Measurements from ENCODE around the gene ARMC6.

The ARMC6 gene

DNA sequence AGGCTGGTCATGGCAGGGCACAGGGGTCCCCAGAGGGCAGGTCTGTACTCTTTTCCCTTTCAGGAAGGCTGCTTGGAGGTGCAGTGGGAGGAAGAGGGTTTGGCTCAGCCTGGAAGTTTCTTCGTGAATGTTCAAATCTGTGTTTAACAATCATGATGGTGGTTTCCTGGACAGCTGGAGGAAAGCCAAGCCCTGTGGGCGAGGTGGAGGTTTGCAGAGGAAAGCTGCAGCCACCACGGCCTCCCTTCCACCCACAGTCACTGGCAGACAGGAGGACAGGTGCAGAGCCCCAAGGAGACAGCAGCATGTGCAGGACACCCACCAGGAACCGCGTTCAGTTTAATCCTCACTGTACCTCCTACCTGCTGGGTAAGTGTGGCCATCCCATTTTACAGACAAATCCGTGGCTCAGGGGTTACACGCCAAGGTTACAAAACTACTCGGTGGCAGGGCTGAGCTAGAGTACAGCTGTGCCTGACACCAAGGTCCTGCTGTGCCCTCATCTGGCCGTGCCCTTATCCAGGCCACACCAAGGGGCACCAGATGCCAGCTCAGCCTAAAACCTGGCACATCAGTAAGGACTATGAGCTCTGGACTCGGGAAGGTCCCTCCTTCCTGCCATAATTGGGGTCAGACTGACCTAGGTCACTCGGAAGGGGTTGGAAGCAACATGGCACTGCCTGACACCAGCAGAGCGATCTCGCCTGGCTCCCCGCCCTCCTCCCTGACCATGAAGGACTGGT, 34.2 kb upstream of the ARMC6 start:
- TF ChIP-seq, protein P1, sequence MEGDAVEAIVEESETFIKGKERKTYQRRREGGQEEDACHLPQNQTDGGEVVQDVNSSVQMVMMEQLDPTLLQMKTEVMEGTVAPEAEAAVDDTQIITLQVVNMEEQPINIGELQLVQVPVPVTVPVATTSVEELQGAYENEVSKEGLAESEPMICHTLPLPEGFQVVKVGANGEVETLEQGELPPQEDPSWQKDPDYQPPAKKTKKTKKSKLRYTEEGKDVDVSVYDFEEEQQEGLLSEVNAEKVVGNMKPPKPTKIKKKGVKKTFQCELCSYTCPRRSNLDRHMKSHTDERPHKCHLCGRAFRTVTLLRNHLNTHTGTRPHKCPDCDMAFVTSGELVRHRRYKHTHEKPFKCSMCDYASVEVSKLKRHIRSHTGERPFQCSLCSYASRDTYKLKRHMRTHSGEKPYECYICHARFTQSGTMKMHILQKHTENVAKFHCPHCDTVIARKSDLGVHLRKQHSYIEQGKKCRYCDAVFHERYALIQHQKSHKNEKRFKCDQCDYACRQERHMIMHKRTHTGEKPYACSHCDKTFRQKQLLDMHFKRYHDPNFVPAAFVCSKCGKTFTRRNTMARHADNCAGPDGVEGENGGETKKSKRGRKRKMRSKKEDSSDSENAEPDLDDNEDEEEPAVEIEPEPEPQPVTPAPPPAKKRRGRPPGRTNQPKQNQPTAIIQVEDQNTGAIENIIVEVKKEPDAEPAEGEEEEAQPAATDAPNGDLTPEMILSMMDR (IDR thresholded peaks at IDR 0.05; ENCODE audit: low read depth, low read length), result no peak
- no peak overlapping the region for H3K4me3 ChIP-seq (ENCODE audit: low read depth, low read length)

DNA sequence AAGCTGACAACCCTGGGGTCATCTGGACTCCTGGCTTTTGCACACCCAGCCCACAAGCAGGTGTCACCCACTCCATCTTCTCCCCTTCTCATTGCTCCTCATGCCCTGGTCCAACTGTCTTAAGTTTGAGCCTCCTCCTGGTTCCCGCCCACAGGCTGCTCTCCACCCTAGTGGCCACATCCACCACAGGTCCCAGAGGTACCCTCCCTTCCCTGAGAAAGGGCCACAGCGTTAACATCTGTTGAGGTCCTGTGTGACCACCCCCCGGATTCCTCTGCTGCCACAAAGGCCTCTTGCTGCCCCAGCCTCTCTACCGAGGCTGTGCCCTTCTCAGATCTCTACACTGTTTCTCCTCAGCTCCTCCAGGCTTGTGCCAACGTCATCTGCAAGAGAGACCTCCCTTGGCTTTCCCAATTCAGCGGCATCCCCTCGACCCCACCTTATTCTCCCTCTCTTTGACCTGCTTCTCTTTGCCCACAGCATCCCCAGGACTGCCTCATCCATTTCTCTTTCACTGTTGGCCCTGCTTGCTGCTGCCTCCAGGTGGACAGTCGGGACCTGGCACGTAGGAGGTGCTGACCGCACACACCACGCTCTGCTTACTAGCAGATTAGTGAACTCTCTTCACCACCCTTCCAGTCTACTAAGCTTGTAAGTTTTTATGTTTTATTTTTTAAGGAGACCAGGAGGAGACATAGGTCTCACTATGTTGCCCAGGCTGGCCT, 33.3 kb upstream of the ARMC6 start:
- TF ChIP-seq, protein P1 (IDR thresholded peaks at IDR 0.05; ENCODE audit: low read depth, low read length), result no peak; the same call in 1 of the 2 replicates
- H3K4me3 ChIP-seq (ENCODE audit: low read depth, low read length), result no peak overlapping the region

DNA sequence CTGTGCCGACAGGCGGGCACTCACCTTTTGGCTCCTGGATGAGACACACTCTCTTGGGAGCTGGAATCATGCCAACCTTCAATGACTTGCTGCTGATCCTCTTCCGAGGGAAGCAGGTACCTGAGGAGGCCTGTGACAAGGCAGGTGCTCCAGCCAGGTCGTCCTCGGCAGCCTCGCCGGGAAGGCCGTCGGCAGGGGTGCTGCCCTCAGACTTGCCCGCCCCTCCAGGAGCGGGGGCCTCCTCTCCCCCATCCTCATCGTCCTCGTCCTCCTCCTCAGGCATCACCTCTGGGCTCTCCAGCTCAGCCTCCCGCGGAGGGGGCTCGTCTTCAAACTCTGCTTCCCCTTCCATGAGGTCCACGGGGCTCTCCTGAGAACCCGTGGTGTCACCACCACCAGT, 29.3 kb upstream of the ARMC6 start:
- TF ChIP-seq, protein P1 (IDR thresholded peaks at IDR 0.05; ENCODE audit: low read depth, low read length), result no peak

DNA sequence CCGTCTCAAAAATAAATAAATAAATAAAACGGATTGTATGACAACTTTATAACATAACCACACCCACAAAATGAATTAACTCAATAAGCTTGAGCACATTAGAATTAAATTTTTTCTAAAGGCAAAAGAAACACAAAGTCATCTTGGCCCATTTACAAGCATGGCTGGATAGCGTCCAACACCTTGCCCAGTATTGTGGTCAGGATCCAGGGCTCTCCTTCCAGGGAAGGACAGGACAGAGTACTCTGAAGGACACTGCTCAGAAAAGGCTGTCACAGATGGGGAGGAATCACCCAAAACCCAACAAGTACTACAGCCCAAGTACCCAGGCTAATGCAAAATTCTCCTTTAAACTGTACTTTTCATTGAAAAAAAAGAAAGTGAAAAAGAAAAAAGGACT, 27.2 kb upstream of the ARMC6 start:
- TF ChIP-seq, protein P1 (IDR thresholded peaks at IDR 0.05; ENCODE audit: low read depth, low read length), result no peak
- H3K4me3 ChIP-seq (ENCODE audit: low read depth, low read length), result no peak overlapping the region

More for the DNA sequence above, 29.3 kb upstream of the ARMC6 start:
- H3K4me3 ChIP-seq (ENCODE audit: low read depth, low read length), result no peak overlapping the region

DNA sequence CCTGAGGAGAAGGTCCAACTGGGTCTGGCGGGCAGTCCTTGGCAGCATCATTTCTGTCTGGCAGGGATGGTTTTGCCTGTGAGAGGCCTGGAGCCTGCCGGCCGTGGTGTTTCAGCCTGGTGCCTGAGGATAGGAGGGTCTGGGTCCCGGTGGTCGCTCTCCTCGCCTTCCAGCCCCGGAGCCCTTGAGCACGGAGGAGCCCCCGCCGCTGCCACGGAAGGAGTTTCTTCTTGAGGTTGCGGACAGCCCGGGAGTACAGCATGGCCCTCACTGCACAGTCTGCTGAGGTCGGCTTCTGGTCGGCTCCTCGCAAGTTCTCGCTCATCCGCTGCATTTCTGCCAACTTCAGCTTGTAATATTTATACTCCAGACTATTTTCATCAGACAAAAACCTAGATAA, 23.5 kb upstream of the ARMC6 start:
- TF ChIP-seq, protein P1 (IDR thresholded peaks at IDR 0.05; ENCODE audit: low read depth, low read length), result no peak
- H3K4me3 ChIP-seq (ENCODE audit: low read depth, low read length), result no peak overlapping the region

DNA sequence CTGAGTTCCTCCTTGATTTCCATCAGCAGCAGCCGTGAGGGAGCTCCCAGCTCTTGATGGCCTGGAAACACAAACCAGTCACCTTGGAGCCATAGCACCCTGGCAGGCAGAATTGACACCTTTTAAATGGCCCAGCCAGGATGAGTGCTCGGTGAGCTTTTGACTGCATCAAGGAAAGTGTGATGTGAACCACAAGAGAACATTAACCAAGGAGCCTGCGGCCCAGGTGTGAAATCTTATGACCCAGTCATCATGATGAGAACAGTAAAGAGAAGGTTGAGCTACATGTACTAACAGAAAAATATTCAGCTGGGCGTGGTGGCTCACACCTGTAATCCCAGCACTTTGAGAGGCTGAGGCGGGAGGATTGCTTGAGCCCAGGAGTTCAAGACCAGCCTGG, 22.9 kb upstream of the ARMC6 start:
- no peak overlapping the region for H3K4me3 ChIP-seq (ENCODE audit: low read depth, low read length)
- TF ChIP-seq, protein P1 (IDR thresholded peaks at IDR 0.05; ENCODE audit: low read depth, low read length), result no peak

DNA sequence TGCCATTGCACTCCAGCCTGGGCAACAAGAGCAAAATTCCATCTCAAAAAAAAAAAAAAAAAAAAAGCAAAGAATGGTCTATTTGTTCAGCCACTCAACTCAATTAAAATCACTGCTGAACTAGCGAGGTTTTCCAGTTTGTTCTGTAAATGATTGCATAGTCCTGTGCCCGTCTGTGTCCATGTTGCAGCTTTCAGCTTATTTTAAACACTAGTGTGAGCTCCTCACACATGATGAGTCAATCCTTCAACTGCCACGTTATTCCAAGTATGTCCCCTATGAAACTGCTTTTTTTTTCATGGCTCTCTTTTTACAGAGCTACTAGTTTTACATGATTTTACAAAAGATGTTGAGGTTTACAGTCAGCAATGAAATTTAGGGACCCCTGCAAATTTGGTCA, 12.3 kb upstream of the ARMC6 start:
- H3K4me3 ChIP-seq (ENCODE audit: low read depth, low read length), result no peak overlapping the region
- TF ChIP-seq, protein P1 (IDR thresholded peaks at IDR 0.05; ENCODE audit: low read depth, low read length), result no peak

All from WI38 (cell line).